Right renal pelvis (tissue), 4 donors: ENCODE results near the gene ZNF761. TPM values are rescaled to one million over a fixed set of nuclear protein-coding genes. Genes with fewer than 3 reads are reported as not detected.
"Not testable (repeated sequence)": the region's sequence is repeated elsewhere in the genome, so short reads cannot be mapped to it uniquely, and the experiment has no call there.

Source experiments
- DNase-seq, 4 donors: peaks; one replicate each; pipeline ENCODE4 v3.0.0-alpha.2; 2013; ENCODE audit warnings: low read depth in 4 of 4, low spot score in 3 of 4, missing footprints in 1 of 4
- polyA plus RNA-seq, 4 donors: library from polyadenylated mRNA; unstranded; fragments of 120-200 nt; gene quantifications; one replicate each; pipeline ENCODE4 v1.2.1, GENCODE V29; 2013; ENCODE audit not compliant: insufficient read length in 4 of 4

The ZNF761 gene
- polyA plus RNA-seq, result 10 to 100 TPM; 10.9 to 18.7 (median 15.1) TPM

DNA sequence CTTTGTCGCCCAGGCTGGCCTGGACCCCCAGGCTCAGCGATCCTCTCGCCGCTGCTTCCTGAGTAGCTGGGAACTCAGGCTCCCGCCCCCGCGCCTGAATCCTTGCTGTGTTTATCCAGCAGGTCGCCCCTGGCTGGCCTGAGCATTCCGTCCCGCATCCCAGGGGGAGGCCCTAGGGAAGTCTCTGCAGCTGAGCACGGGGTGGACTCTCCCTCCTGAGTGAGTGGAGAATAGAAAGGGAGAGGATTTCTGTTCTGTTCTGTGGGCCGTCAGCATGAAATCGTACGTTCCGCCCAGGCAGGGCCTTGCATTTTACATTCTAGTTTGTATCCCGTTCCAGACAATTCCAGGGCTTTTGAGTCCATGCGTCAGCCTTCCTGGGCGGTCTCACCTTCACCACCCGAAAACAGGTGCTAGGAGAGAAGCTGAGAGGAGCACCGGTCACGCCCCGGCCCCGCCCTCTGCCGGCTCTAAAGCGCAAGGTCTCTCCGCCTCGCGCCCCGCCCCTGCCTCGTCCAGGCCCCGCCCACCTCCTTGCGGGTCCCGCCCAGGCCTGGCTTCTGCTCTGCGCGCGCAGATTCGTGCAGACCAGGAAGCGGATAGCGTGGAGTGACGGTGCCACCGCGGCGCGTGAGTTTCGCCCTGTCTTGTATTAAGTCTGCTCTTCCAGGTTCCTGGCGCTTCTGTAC lies at the start of gene ZNF761:
Gene ZNF761 (plus strand): TSS at position 586 of the 689 bp plus-strand sequence. CDS start 15,285 bp downstream, outside the sequence.
- peak; percentile 77 to 86 (median 82) for DNase-seq

DNA sequence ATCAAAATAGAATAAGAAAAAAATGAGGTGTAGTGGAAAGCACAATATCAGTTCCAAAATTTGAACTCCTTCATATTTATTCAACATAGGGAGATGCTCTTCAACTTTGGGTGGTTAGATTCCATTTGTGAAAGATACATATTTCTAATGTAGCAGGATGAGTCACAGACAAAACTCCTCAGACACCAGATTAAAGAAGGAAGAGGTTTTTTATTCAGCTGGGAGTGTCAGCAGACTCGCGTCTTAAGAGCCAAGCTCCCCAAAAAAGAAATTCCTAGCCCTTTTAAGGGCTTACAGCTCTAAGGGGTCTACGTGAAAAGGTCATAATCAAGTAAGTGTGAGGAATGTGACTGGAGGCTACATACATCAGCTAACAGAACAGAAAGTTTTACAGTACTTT lies 43.6 kb upstream of the ZNF761 start:
- DNase-seq, result no peak

DNA sequence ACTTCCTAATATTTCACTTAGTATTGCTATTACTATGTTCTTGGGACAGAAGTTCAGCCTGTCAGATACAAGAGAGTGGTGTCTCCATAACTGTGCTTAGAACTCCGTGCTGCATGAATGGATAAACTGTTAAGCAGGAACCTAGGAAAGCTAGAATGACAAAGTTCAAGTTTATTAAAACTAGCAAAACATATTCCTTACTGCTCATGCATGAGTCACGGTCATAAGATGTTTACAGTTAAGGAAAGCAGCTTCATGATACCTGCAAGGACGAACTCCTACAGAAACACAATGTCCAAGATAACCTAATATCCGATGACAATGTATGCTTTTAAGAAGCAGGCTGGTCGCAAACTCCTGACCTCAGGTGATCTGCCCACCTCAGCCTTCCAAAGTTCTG lies 42.9 kb upstream of the ZNF761 start:
- DNase-seq, result no peak

DNA sequence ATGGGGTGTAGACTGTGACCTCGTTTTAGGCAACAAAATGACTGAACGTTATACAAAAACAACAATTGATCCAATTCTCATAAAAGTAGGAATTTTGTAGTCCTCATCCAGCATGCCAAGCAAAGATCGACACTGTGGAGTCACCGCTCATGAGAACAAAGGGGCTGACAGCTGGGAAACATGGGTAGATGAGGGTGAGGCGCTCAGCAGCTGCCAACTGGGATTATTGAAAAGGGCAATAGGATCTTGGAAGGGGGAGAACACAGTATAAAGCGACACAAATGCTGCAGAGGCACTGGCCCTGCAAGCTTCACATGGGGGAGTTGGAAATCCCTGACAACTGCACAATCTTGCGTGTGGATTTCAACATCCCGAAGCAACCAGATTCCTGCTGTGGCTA lies 42.2 kb upstream of the ZNF761 start:
- no peak for DNase-seq

DNA sequence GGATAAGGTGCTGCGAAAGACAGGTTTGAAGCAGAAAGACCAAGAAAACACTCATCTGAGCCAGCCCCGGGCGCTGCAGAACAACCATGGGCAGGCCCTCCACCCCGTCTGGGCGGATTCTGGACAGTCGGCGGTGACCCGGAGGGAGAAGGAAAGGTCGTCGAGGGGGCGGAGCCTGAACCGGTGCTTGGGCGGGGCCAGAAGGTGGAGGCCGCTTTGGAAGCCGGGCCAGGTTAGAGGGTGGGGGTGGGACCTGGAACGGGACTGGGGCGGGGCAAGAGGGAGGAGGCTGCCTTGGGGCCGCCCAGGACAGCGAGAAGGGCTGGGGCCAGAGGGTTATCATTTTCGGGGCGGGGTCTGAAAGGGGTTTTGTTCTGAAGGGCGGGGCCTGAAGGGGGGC lies 41.8 kb upstream of the ZNF761 start:
- no peak for DNase-seq

DNA sequence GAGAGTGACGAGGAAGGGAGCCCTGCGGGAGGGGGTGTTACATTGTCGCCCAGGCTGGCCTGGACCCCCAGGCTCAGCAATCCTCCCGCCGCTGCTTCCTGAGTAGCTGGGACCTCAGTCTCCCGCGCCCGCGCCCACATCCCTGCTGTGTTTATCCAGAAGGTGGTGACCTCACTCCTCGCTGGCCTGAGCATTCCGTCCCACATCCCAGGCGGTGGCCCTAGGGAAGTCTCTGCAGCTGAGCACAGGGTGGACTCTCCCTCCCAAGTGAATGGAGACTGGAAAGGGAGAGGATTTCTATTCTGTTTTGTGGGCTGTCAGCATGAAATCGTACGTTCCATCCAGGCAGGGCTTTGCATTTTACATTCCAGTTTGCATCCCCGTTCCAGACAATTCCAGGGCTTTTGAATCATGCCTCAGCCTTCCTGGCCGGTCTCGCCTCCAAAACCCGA lies 37.2 kb upstream of the ZNF761 start:
- peak in 3 of 4 donors; percentile 9 to 36 (median 30) for DNase-seq

DNA sequence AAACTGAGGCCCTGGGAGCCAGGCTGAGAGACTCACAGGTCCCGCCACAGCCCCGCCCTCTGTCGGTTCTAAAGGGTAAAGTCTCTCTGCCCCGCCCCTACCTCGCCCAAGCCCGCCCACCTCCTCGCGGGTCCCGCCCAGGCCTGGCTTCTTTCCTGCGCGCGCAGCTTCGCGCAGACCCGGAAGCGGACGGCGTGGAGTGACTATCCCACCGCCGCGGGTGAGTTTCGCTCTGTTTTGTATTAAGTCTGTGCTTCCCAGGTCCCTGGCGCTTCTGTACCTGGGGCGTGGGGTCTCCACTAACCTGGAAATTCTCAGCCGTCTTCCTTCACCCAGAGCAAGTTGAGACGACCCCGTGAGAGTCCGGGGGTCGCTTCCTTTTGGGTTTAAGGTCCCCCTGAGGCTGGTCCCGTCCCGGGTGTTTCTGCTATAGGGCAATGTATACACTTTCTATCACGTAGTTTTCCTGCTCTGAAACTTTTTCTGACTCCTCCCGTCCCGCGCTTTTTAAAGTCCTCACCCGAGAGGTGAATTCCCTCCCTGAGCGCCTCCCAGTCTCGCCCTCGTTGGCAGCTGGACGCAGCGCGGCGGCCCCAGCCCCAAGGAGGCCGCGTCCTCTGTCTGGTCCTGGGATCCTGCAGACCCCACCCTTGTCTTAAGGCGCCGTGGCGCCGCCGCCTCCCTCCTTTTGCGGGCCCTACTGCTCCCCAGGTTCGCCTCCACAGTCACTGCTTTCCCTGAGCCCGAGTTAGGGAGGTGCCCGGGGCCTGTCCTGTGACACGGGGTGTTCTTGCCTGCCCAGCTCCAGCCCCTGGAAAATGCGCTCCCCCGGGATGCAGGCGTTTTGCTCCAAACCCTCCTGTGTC lies 36.6 kb upstream of the ZNF761 start, which contains the start of gene ZNF765:
Gene ZNF765 (plus strand): TSS at position 176 of the 866 bp plus-strand sequence. CDS start 2,867 bp downstream, outside the sequence.
- peak; percentile 83 to 86 (median 85) for DNase-seq

DNA sequence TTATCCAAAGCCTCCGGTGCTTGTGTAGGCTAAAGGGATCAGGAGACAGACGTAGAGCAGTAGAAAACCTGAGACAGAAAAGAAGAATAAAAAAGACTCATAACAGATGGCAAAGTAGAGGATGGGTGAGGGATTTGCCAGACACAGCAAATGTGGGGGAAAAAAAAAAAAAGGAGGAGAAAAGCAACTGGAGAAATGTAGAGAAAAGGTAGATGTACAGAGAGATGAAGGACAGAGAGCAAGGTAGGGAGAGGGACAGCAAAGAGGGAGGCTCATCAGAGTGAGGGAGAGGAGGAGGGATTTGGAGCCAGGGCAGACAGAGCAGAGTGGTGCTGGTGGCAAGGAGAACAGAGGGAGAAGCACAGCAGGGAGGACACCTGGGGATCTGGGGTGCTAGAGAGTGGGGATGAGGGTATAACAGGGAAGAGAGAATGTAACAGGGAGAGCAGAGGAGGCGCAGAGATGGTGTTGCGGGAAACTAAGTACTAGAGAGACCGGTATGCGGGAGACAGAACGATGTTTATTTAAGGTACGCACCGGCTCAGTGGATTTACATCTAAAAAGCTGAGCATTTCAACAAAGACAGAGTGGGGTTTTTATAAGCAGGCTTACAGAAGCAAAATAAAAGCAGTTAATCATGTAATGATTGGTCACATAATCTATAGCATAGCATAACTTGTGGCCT lies 35.8 kb upstream of the ZNF761 start:
- DNase-seq, result not testable (repeated sequence)

DNA sequence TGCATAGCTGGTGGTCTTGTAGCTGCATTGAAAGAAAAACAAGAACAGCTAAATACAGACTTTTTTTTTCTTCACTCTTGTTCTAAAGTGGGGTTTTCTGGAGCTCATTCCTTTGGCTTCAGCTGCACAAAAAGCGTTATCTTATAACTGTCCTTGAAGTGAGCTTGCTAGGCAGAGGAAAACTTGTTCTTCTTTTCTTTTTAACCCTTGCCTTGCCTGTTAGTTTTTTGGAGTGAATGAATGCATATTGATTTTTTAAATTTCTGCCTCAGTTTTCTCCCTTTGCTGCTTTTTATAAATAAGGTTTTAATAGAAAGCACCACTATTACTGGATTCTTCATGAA lies 35.3 kb upstream of the ZNF761 start:
- no peak for DNase-seq

DNA sequence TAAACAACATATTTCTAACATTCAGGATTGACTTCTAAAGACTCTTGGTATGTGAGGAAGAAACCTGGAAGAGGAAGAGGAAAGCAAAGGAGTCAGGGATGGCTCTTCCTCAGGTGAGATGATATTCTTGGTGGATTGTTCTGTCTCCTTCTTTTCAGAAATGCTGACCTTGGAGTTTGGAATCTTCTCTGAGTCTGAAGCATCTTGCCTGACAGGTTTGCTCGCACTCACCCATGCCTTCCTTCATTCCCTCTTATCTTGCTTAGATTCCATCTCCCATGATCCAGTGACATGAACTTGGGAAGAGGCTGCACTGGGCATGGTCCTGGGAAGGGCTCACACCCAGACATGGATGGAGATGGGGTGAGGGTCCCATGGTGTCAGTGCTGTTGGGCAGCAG lies 33.9 kb upstream of the ZNF761 start:
- DNase-seq, result not testable (repeated sequence)

DNA sequence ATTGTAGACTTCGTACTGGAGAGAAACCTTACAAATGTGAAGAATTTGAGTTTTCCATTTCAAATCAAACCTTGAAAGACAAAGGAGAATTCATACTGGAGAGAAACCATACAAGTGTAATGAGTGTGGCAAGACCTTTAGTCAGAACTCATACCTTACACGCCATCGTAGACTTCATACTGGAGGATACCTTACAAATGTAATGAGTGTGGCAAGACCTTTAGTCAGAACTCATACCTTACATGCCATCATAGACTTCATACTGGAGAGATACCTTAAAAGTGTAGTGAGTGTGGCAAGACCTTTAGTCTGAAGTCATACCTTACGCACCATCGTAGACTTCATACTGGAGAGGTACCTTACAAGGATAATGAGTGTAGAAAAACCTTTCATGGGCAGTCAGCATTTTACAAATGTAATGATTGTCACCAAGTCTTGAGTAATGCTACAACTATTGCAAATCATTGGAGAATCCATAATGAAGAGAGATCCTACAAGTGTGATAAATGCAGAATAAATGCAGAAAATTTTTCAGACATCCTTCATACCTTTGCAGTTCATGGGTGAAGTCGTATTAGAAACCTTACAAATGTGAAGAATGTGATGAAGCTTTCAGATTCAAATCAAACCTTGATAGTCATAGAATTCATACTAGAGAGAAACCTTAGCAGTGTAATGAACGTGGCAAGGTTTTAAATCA lies 22.1 kb upstream of the ZNF761 start:
- DNase-seq, result no peak

DNA sequence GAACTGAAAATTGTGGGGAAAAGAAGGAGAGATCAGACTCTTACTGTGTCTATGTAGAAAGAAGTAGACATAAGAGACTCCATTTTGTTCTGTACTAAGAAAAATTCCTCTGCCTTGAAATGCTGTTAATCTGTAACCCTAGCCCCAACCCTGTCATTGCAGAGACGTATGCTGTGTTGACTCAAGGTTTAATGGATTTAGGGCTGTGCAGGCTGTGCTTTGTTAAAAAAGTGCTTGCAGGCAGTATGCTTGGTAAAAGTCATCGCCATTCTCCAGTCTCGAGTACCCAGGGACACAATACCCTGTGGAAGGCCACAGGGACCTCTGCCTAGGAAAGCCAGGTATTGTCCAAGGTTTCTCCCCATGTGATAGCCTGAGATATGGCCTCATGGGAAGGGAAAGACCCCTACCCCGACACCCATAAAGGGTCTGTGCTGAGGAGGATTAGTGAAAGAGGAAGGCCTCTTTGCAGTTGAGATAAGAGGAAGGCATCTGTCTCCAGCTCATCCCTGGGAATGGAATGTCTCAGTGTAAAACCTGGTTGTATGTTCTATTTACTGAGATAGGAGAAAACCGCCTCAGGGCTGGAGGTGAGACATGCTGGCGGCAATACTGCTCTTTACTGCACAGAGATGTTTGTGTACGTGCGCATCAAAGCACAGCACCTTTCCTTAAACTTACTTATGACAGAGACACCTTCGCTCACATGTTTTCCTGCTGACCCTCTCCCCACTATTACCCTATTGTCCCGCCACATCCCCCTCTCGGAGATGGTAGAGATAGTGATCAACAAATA lies 11.1 kb upstream of the ZNF761 start:
- DNase-seq, result not testable (repeated sequence)

DNA sequence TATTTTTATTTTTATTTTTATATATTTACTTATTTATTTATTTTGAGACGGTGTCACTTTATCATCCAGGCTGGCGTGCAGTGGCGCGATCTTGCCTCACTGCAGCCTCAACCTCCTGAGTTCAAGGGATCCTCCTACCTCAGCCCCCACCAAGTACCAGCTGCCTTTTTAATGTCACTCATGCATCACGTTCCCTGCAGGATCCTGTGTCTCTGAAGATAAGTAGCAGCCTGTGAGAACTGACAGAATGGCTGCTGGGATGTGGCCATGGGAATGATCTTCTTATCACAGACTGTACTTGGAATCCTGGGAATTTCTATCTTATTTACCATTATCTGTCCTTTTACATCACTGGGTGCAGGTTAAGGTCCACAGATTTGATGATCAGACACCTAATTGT lies 9.2 kb upstream of the ZNF761 start:
- DNase-seq, result no peak

DNA sequence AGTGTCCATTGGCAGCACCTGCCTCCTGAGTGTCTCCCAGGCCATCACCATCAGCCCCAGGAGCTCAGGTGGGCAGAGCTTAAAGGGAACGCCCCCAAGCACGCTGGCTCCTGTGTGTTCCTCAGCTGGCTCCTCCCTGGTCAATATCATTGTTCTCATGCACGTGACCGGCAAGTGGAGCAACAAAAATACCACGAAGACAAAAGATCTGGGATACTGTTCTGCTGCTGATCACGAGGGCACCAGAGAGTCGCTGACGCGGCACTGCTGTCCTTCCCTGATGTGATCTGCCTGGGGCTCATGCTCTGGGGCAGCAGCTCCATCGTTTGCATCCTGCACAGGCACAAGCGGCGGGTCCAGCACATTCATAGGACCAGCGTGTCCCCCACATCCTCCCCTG lies 8.7 kb upstream of the ZNF761 start:
- not testable (repeated sequence) for DNase-seq

DNA sequence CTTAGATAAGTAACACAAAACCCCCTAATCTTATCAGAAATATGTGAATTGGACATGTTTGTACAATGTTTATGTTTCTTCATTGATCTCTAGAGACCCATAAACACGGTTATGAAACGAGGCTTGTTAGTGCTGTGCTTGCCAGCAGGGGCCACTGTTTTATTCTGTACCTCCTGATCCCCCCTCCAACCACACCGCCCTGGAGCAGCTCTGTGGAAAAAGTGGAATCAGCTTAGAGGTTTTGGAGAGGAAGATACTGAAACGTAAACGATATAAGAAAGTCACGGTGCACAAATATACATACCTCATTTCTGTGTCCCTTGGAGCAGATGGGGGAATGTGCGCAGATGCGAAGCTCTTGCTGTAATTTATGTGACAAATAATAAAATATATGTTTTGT lies 8.1 kb upstream of the ZNF761 start:
- DNase-seq, result not testable (repeated sequence)

DNA sequence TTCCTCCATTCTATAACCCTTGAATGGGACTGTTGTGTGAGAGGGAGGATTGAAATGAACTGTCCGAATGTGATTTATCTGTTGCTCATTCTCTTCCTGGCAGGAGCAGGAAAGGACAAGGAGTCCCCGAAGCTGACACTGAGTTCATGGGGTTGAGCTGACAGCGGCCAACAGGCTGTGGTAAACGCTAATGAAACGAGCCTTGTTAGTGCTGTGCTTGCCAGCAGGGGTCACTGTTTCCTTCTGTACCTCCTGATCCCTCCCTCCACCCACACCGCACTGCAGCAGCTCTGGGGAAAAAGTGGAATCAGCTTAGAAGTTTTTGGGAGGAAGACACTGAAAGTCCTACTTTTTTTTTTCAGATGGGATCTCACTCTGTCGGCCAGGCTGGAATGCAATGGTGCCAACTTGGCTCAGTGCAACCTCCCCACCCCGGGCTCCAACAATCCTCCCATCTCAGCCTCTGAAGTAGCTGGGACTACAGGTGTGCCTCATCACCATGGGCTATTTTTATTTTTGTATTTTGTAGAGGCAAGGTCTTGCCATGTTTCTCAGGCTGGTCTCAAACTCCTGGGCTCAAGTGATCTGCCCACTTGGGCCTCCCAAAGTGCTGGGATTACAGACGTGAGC lies 6.7 kb upstream of the ZNF761 start:
- DNase-seq, result peak; percentile 65 to 75 (median 67)

DNA sequence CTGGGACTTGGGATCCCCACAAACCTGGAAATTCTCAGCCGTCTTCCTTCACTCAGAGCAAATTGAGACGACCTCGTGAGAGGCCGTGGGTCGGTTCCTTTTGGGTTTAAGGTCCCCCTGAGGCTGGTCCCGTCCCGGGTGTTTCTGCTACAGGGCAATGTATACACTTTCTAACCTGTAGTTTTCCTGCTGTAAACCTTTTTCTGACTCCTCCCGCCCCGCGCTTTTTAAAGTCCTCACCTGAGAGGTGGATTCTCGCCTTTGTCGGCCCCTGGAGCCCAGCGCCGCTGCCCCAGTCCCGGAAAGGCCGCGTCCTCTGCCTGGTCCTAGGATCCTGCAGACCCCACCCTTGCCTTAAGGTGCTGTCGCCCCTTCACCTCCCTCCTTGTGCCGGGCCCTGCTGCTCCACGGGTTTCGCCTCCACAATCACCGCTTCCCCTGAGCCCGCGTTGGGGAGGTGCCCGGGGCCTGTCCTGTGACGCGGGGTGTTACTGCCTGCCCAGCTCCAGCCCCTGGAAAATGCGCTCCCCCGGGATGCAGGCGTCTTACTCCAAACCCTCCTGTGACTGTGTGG lies 391 bp downstream of the ZNF761 start:
- no peak for DNase-seq

DNA sequence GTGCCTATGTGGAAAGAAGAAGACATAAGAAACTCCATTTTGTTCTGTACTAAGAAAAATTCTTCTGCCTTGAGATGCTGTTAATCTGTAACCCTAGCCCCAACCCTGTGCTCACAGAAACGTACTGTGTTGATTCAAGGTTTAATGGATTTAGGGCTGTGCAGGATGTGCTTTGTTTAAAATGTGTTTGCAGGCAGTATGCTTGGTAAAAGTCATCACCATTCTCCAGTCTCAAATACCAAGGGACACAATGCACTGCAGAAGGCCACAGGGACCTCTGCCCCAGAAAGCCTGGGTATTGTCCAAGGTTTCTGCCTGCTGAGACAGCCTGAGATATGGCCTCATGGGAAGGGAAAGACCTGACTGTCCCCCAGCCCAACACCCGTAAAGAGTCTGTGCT lies 12.0 kb downstream of the ZNF761 start:
- not testable (repeated sequence) for DNase-seq

DNA sequence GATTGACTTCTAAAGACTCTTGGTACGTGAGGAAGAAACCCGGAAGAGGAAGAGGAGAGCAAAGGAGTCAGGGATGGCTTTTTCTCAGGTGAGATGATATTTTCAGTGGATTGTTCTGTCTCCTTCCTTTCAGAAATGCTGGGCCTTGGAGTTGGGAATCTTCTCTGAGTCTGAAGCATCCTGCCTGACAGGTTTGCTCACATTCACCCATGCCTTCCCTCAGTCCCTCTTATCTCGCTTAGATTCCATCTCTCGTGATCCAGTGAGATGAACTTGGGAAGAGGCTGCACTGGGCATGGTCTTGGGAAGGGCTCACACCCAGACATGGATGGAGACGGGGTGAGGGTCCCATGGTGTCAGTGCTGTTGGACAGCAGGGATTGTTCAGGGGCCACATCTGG lies 15.4 kb downstream of the ZNF761 start:
- not testable (repeated sequence) for DNase-seq
